Measurements from ENCODE around the gene OGFOD3.
"Not testable (repeated sequence)": the region's sequence is repeated elsewhere in the genome, so short reads cannot be mapped to it uniquely, and the experiment has no call there.

OGFOD3 gene

GRCh38 chr17:82418001-82418986, at the start of gene OGFOD3, which contains the start of gene HEXD:
TSS of gene OGFOD3 (minus strand) at chr17:82418586. CDS start at chr17:82418485, 101 bp downstream.
TSS of gene HEXD (plus strand) at chr17:82418347. CDS start at chr17:82419800, 1,453 bp downstream.
- peak; percentile 88 for DNase-seq

- no peak for DNase-seq
These were observed 46.7 kb upstream of the OGFOD3 start for GRCh38 chr17:82465023-82465603.

- DNase-seq = no peak
These were observed 46.2 kb upstream of the OGFOD3 start for GRCh38 chr17:82464567-82464929.

GRCh38 chr17:82463925-82464566, 45.7 kb upstream of the OGFOD3 start:
- DNase-seq = no peak

- DNase-seq = no peak
These were observed 45.0 kb upstream of the OGFOD3 start for GRCh38 chr17:82463391-82463790.

GRCh38 chr17:82461827-82462524, 43.6 kb upstream of the OGFOD3 start:
- no peak for DNase-seq

GRCh38 chr17:82459936-82460335, 41.5 kb upstream of the OGFOD3 start:
- not testable (repeated sequence) for DNase-seq

GRCh38 chr17:82458885-82459424, 40.6 kb upstream of the OGFOD3 start:
- no peak for DNase-seq

GRCh38 chr17:82458179-82458884, 39.9 kb upstream of the OGFOD3 start, which contains the start of gene NARF:
TSS of gene NARF (plus strand) at chr17:82458741. CDS start at chr17:82458804, 63 bp downstream.
- peak; percentile 98 for DNase-seq

- no peak for DNase-seq
These were observed 39.5 kb upstream of the OGFOD3 start for GRCh38 chr17:82457929-82458178.

GRCh38 chr17:82457073-82457928, 38.9 kb upstream of the OGFOD3 start:
- no peak for DNase-seq

GRCh38 chr17:82453706-82454105, 35.3 kb upstream of the OGFOD3 start:
- not testable (repeated sequence) for DNase-seq

- DNase-seq = not testable (repeated sequence)
These were observed 34.8 kb upstream of the OGFOD3 start for GRCh38 chr17:82453151-82453550.

- no peak for DNase-seq
These were observed 33.8 kb upstream of the OGFOD3 start for GRCh38 chr17:82452162-82452561.

- DNase-seq = peak; percentile 95
These were observed 32.1 kb upstream of the OGFOD3 start, which contains the start of gene CYBC1 for GRCh38 chr17:82450357-82451106. TSS of gene CYBC1 (minus strand) at chr17:82450752. CDS start at chr17:82449254, 1,498 bp downstream.

- DNase-seq = no peak
These were observed 31.5 kb upstream of the OGFOD3 start for GRCh38 chr17:82449883-82450356.

GRCh38 chr17:82449131-82449882, 30.9 kb upstream of the OGFOD3 start:
- DNase-seq = no peak

- DNase-seq = no peak
These were observed 29.5 kb upstream of the OGFOD3 start for GRCh38 chr17:82447876-82448275.

GRCh38 chr17:82446649-82447048, 28.3 kb upstream of the OGFOD3 start:
- DNase-seq = no peak
